ENCODE results near the gene PPFIBP1. TPM values are rescaled to one million over a fixed set of nuclear protein-coding genes. Genes with fewer than 3 reads are reported as not detected.

PPFIBP1 gene
- total and polyA plus RNA-seq, 2 of the 8 experiments (the other 6 are each of a cell fraction or from before 2014, with no cell fraction given), result 7.7 to 31.3 TPM

GRCh38 chr12:27521066-27521465, 2.9 kb upstream of the PPFIBP1 start:
- peak overlapping the region; percentile 30; the same call in 1 of the 2 replicates for H2AFZ ChIP-seq (ENCODE audit: low read length)
- no peak overlapping the region for H2BK5ac ChIP-seq (ENCODE audit: low read depth, low read length)
- no peaks in the 10 kb centered on the region for H3K79me1 ChIP-seq (ENCODE audit: low read depth, low read length)
- no peak overlapping the region for H3K18ac ChIP-seq (ENCODE audit: extremely low read depth, low read length)
- no peaks in the 10 kb centered on the region for H3K9me3 ChIP-seq (ENCODE audit: insufficient read depth in 2 of 2, low read depth in 1 of 2, low read length in 1 of 2)
- H4K8ac ChIP-seq (ENCODE audit: extremely low read depth, insufficient read depth, low read length), result no peak overlapping the region
- FAIRE-seq (no peak), DNase-seq (ENCODE audit: low read depth in 1 of 2, low spot score in 2 of 2) (no peak)
- no peak overlapping the region for H2BK120ac ChIP-seq (replicated peaks; ENCODE audit: low read depth, low read length)
- no peak overlapping the region for H3K56ac ChIP-seq (replicated peaks; ENCODE audit: insufficient read length, low read depth, low read length)
- H4K91ac ChIP-seq (replicated peaks; ENCODE audit: insufficient read length, low read length), result no peak overlapping the region
- peaks cover 0 to 3% (median under 1%) of the 10 kb centered on the region in 4 experiments; a peak in 2 of 7 replicates for H3K27me3 ChIP-seq (replicated peaks in 1 of 4; ENCODE audit: control insufficient read depth in 3 of 4, extremely low read depth in 1 of 4, insufficient read depth in 3 of 4, low read length in 3 of 4)
- no peak overlapping the region for H3K4ac ChIP-seq (replicated peaks; ENCODE audit: insufficient read length, low read depth, low read length)
- H4K20me1 ChIP-seq (replicated peaks in 1 of 2; ENCODE audit: control insufficient read depth in 1 of 2, insufficient read depth in 2 of 2, low read length in 2 of 2), result peaks cover 1 to 2% of the 10 kb centered on the region in 2 experiments
- peak overlapping the region; percentile 76; the same call in 1 of the 2 replicates for H2BK12ac ChIP-seq (ENCODE audit: low read depth, low read length)
- no peaks in the 10 kb centered on the region for H3K36me3 ChIP-seq (ENCODE audit: control insufficient read depth in 2 of 4, insufficient read depth in 4 of 4, low read length in 3 of 4)
- ChIA-PET CTCF (ENCODE audit: partially characterized antibody) (interaction anchor here (1.4 kb wide), 1 partner anchor 183 kb away, joined by 3 read pairs; no protein-coding TSS in a partner anchor), POLR2A (ENCODE audit: partially characterized antibody) (interaction anchor here (3.9 kb wide), 1 partner anchor 85 kb away, joined by 18 read pairs; no protein-coding TSS in a partner anchor)
- H3K27ac ChIP-seq (ENCODE audit: low read depth, low read length), result no peak overlapping the region
- no peak overlapping the region for H4K5ac ChIP-seq (ENCODE audit: insufficient read length, low read depth, low read length)
- H2AK5ac ChIP-seq (ENCODE audit: low read depth, low read length), result no peak overlapping the region
- 63% methylated on average over 4 of the region's 4 CpGs; no CpG with 5 or more reads in 1 of the 2 experiments for WGBS, 2 experiments (ENCODE audit: extremely low coverage in 1 of 2, insufficient coverage in 1 of 2, insufficient read length in 1 of 2, insufficient replicate concordance in 2 of 2, low coverage in 1 of 2, low lambda C conversion rate in 2 of 2, missing lambda C conversion rate in 1 of 2)
- peaks cover 0 to 3% of the 10 kb centered on the region in 2 experiments; a peak in 1 of 4 replicates for H3K79me2 ChIP-seq (ENCODE audit: control insufficient read depth in 1 of 2, insufficient read depth in 2 of 2, low read length in 2 of 2)
- no peak overlapping the region for H3K23ac ChIP-seq (ENCODE audit: insufficient read length)
- no peak overlapping the region for H3K14ac ChIP-seq (ENCODE audit: insufficient read length)
- no peak overlapping the region for H3K4me3 ChIP-seq (ENCODE audit: extremely low read depth in 1 of 4, insufficient read depth in 2 of 4, low read depth in 3 of 4, low read length in 4 of 4)
- peaks cover 10% of the 10 kb centered on the region for H3K23me2 ChIP-seq (ENCODE audit: low read depth, low read length)
- H3K9ac ChIP-seq (replicated peaks in 1 of 4; ENCODE audit: extremely low read depth in 1 of 4, low read depth in 3 of 4, low read length in 3 of 4), result no peak overlapping the region
- no peak for TF ChIP-seq RFX5 (IDR thresholded peaks at IDR 0.05; ENCODE audit: borderline replicate concordance, low read depth, low read length)
- 0 out of 2 replicates have a peak, but pooled peaks have one; percentile 45 for TF ChIP-seq TCF12 (IDR thresholded peaks at IDR 0.05; ENCODE audit: low read depth, low read length)
- TF ChIP-seq MAFK (IDR thresholded peaks at IDR 0.05; ENCODE audit: low read depth, low read length), result no peak
- no peak for TF ChIP-seq CTBP2 (IDR thresholded peaks at IDR 0.05; ENCODE audit: borderline replicate concordance, insufficient read depth, insufficient read length, low read length)
- TF ChIP-seq SP1 (IDR thresholded peaks at IDR 0.05; ENCODE audit: low read depth, low read length), result 0 out of 2 replicates have a peak, but pooled peaks have one; percentile 38
- 0 out of 2 replicates have a peak overlapping the region, but pooled peaks have one; percentile 73 for H2BK20ac ChIP-seq (ENCODE audit: low read length)
- H2BK15ac ChIP-seq (ENCODE audit: low read length), result no peak overlapping the region
- H3K4me1 ChIP-seq (replicated peaks in 1 of 4; ENCODE audit: control insufficient read depth in 3 of 4, insufficient read depth in 4 of 4, low read length in 3 of 4), result peaks cover 4 to 12% (median 11%) of the 10 kb centered on the region in 4 experiments
- peak overlapping the region; percentile 18 to 38; a peak in 2 of 4 replicates for H3K4me2 ChIP-seq (ENCODE audit: insufficient read depth in 1 of 2, low read depth in 2 of 2, low read length in 2 of 2)

Data from H1 (cell line).